ENCODE data around the gene DSE.

DNA sequence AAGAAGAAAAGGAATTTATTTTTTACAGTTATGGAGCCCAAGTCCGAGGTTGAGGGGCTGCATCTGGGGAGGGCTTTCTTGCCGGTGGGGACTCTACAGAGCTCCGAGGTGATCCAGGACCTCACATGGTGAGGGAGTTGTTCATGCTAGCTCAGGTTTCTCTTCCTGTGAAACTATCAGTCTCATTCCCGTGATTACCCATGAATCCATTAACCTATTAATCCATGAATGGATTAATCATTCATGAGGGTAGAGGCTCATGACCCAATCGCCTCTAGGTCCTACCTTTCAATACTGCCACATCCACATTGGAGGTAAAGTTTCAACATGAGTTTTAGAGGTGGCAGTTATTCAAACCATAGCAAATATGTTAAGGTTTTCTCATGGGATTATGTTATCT is 3.8 kb downstream of the DSE start:
- TF ChIP-seq GATA2 (IDR thresholded peaks at IDR 0.05; ENCODE audit: low read depth, low read length) = no peak
- TF ChIP-seq GATA3 (IDR thresholded peaks at IDR 0.05; ENCODE audit: low read depth, low read length) = no peak

Data from SH-SY5Y (cell line).